ENCODE results near the gene TTF1. TPM values are rescaled to one million over a fixed set of nuclear protein-coding genes. Genes with fewer than 3 reads are reported as not detected.

TTF1 gene
- total and polyA plus RNA-seq, 2 of the 13 experiments (the other 11 are each of a cell fraction or from before 2014, with no cell fraction given): 3.4 to 9.8 TPM

GRCh38 chr9:132354637-132355355, 51.8 kb downstream of the TTF1 start, which contains the start of gene SETX (continued):
- TF ChIP-seq, protein P1, sequence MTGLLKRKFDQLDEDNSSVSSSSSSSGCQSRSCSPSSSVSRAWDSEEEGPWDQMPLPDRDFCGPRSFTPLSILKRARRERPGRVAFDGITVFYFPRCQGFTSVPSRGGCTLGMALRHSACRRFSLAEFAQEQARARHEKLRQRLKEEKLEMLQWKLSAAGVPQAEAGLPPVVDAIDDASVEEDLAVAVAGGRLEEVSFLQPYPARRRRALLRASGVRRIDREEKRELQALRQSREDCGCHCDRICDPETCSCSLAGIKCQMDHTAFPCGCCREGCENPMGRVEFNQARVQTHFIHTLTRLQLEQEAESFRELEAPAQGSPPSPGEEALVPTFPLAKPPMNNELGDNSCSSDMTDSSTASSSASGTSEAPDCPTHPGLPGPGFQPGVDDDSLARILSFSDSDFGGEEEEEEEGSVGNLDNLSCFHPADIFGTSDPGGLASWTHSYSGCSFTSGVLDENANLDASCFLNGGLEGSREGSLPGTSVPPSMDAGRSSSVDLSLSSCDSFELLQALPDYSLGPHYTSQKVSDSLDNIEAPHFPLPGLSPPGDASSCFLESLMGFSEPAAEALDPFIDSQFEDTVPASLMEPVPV (CRISPR knock-in tag; IDR thresholded peaks at IDR 0.05): no peak
- TF ChIP-seq ZNF790 (CRISPR knock-in tag; IDR thresholded peaks at IDR 0.05; ENCODE audit: borderline replicate concordance) (no peak), ZNF891 (CRISPR knock-in tag; IDR thresholded peaks at IDR 0.05) (peak; percentile 69; the same call in 1 of the 2 replicates), ZSCAN29 (CRISPR knock-in tag; conservative IDR thresholded peaks at IDR 0.05) (no peak), FOXC1 (CRISPR knock-in tag; IDR thresholded peaks at IDR 0.05; ENCODE audit: borderline replicate concordance) (peak; percentile 53; the same call in 1 of the 2 replicates), HOXD1 (CRISPR knock-in tag; IDR thresholded peaks at IDR 0.05) (peak; percentile 51; the same call in 1 of the 2 replicates), TEF (CRISPR knock-in tag; IDR thresholded peaks at IDR 0.05) (no peak), MYNN (CRISPR knock-in tag; IDR thresholded peaks at IDR 0.05; ENCODE audit: low read depth) (no peak), FOSL1 (CRISPR knock-in tag; IDR thresholded peaks at IDR 0.05; ENCODE audit: borderline replicate concordance) (no peak), TBX2 (CRISPR knock-in tag; IDR thresholded peaks at IDR 0.05; ENCODE audit: borderline replicate concordance) (peak; percentile 61; the same call in 1 of the 2 replicates), RAD51 (IDR thresholded peaks at IDR 0.05; ENCODE audit: borderline replicate concordance) (no peak), MEIS1 (CRISPR knock-in tag; IDR thresholded peaks at IDR 0.05; ENCODE audit: borderline replicate concordance) (no peak), ZSCAN12 (CRISPR knock-in tag; IDR thresholded peaks at IDR 0.05) (no peak), ZNF256 (CRISPR knock-in tag; conservative IDR thresholded peaks at IDR 0.05) (no peak; the same call in 1 of the 2 replicates), HOXA7 (CRISPR knock-in tag; IDR thresholded peaks at IDR 0.05) (no peak), ZFYVE20 (CRISPR knock-in tag; IDR thresholded peaks at IDR 0.05; ENCODE audit: borderline replicate concordance, low read depth) (peak; percentile 74; the same call in 1 of the 2 replicates), DPF2 (CRISPR knock-in tag; IDR thresholded peaks at IDR 0.05; ENCODE audit: borderline replicate concordance, low read depth) (no peak), ZNF720 (CRISPR knock-in tag; IDR thresholded peaks at IDR 0.05) (no peak), ZNF446 (CRISPR knock-in tag; IDR thresholded peaks at IDR 0.05) (no peak), ZFP36 (IDR thresholded peaks at IDR 0.05; ENCODE audit: borderline replicate concordance, low read depth, low read length, partially characterized antibody) (no peak)
- TF ChIP-seq, protein P2, sequence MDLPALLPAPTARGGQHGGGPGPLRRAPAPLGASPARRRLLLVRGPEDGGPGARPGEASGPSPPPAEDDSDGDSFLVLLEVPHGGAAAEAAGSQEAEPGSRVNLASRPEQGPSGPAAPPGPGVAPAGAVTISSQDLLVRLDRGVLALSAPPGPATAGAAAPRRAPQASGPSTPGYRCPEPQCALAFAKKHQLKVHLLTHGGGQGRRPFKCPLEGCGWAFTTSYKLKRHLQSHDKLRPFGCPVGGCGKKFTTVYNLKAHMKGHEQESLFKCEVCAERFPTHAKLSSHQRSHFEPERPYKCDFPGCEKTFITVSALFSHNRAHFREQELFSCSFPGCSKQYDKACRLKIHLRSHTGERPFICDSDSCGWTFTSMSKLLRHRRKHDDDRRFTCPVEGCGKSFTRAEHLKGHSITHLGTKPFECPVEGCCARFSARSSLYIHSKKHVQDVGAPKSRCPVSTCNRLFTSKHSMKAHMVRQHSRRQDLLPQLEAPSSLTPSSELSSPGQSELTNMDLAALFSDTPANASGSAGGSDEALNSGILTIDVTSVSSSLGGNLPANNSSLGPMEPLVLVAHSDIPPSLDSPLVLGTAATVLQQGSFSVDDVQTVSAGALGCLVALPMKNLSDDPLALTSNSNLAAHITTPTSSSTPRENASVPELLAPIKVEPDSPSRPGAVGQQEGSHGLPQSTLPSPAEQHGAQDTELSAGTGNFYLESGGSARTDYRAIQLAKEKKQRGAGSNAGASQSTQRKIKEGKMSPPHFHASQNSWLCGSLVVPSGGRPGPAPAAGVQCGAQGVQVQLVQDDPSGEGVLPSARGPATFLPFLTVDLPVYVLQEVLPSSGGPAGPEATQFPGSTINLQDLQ (CRISPR knock-in tag; IDR thresholded peaks at IDR 0.05): peak; percentile 44; the same call in 1 of the 2 replicates
- TF ChIP-seq, protein P3, sequence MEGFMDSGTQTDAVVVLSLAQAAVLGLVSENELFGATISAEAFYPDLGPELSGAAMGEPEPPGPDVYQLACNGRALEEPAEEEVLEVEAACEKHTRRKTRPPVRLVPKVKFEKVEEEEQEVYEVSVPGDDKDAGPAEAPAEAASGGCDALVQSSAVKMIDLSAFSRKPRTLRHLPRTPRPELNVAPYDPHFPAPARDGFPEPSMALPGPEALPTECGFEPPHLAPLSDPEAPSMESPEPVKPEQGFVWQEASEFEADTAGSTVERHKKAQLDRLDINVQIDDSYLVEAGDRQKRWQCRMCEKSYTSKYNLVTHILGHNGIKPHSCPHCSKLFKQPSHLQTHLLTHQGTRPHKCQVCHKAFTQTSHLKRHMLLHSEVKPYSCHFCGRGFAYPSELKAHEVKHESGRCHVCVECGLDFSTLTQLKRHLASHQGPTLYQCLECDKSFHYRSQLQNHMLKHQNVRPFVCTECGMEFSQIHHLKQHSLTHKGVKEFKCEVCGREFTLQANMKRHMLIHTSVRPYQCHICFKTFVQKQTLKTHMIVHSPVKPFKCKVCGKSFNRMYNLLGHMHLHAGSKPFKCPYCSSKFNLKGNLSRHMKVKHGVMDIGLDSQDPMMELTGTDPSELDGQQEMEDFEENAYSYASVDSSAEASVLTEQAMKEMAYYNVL (CRISPR knock-in tag; IDR thresholded peaks at IDR 0.05; ENCODE audit: borderline replicate concordance): no peak

Data from HepG2 (cell line).